ENCODE measurements around the gene MCF2L.

GRCh38 chr13:113089693-113090414, 120.8 kb downstream of the MCF2L start:
- TF ChIP-seq CTCF (conservative IDR thresholded peaks at IDR 0.05; ENCODE audit: low read length) (no peak), EZH2phosphoT487 (IDR thresholded peaks at IDR 0.05; ENCODE audit: borderline replicate concordance, low read depth, low read length) (no peak)

Data from OCI-LY7 (cell line).